Psoas muscle (tissue), 8 donors: Measurements from ENCODE around the gene UPK2. TPM values are rescaled to one million over a fixed set of nuclear protein-coding genes. Genes with fewer than 3 reads are reported as not detected.

Experiments
- ATAC-seq, 4 donors: fragments of 200-7000 bp; cut with Tn5 transposase; one replicate each; pipeline ENCODE4 v1.9.1; 2020; ENCODE audit warnings: moderate library complexity in 3 of 4, mild to moderate bottlenecking in 2 of 4
- DNase-seq, 2 donors: peaks; one replicate each; pipeline ENCODE4 v3.0.0-alpha.2; 2020
- H3K27ac ChIP-seq: fragments of 200-600 bp; one replicate; pipeline ENCODE4 v1.8.0; 2022
- H3K27me3 ChIP-seq, 3 donors: fragments of 200-600 bp in 1 of 3; one replicate each; pipeline versions ENCODE4 v1.6.1 to v1.8.0; 2013 to 2022; ENCODE audit warnings: low read length in 2 of 3, mild to moderate bottlenecking in 2 of 3, moderate library complexity in 1 of 3; ENCODE audit not compliant: insufficient read depth in 3 of 3
- H3K36me3 ChIP-seq, 2 donors: fragments of 200-600 bp in 1 of 2; one replicate each; pipeline versions ENCODE4 v1.6.1 to v1.8.0; 2013 to 2022; ENCODE audit warnings: low read depth in 1 of 2, mild to moderate bottlenecking in 1 of 2, moderate library complexity in 1 of 2; ENCODE audit not compliant: insufficient read depth in 1 of 2
- H3K4me1 ChIP-seq: fragments of 200-600 bp; one replicate; pipeline ENCODE4 v1.8.0; 2022
- H3K4me3 ChIP-seq: fragments of 200-600 bp; one replicate; pipeline ENCODE4 v1.8.0; 2022; ENCODE audit warnings: mild to moderate bottlenecking
- H3K9me3 ChIP-seq: fragments of 200-600 bp; one replicate; pipeline ENCODE4 v1.8.0; 2022
- CTCF ChIP-seq: fragments of 200-600 bp; IDR thresholded peaks from one replicate; pipeline ENCODE4 v1.8.0; 2022; ENCODE audit warnings: antibody characterized with exemption
- WGBS, 3 donors: extraction: QIAGEN DNeasy Blood & Tissue Kit; methylation state at CpG; one replicate each; pipeline versions ENCODE4 v1.1.6 to v1.1.7; 2013; 5-methylcytosine and 5-hydroxymethylcytosine counted together
- intact Hi-C, 2 donors: fragments of 100-400 bp; cut with DNase I; formaldehyde crosslinking; loops; one replicate each; pipeline versions ENCODE4 v1.11.0 to v1.14.2; 2022
- polyA plus RNA-seq, 3 donors: library from polyadenylated mRNA; stranded (reverse); fragments of 200-250 nt; gene quantifications; one replicate each; pipeline ENCODE4 v1.2.3, GENCODE V29; 2013
- total RNA-seq, 4 donors: library from RNA; stranded (reverse); fragmentation: NEBNext Ultra II Directional in 2 of 4; extraction: Animal tissue kit (Norgen Biotek cat#: 25700) in 2 of 4; gene quantifications; one replicate each; pipeline versions ENCODE4 v1.2.1 to v1.2.4, GENCODE V29; 2021 to 2023
- donor health status: healthy with polysubstance abuse.
- donor health status: DM: no; HTN: no; CAD: no; lungs with moderate emphysema.
- donor health status: Bipolar disorder and iron deficiency.
- donor health status: healthy.
- donor health status: DM: yes; HTN: yes; CAD: no.
- donor health status: DM: no; HTN: no; CAD: no.
- donor health status: DM: no; HTN: no; CAD: no.
- donor health status: DM: yes; HTN: yes; CAD: no.

The UPK2 gene
- total and polyA plus RNA-seq, 7 donors: 0.23 TPM; not detected in 6

GRCh38 chr11:118998388-118998717 is 42.3 kb downstream of the UPK2 start:
- ATAC-seq (peak; percentile 25 to 37 (median 28)), DNase-seq (no peak)
- TF ChIP-seq CTCF: no peak
- 2% methylated on average over 15 to 19 of the region's 19 CpGs for WGBS, 3 donors
- intact Hi-C loops: no loop called here
- peak overlapping the region; percentile 76 for H3K4me3 ChIP-seq
- H3K27ac ChIP-seq: peak overlapping the region; percentile 78
- no peaks in the 10 kb centered on the region for H3K9me3 ChIP-seq
- H3K36me3 ChIP-seq: peaks cover 4 to 39% of the 10 kb centered on the region in 2 donors
- no peaks in the 10 kb centered on the region for H3K27me3 ChIP-seq
- H3K4me1 ChIP-seq: peaks cover 20% of the 10 kb centered on the region

- Histone ChIP-seq H3K27ac (peak overlapping the region; percentile 78), H3K4me3 (peak overlapping the region; percentile 76), H3K36me3 (peaks cover 4 to 43% of the 10 kb centered on the region in 2 donors), H3K27me3 (no peaks in the 10 kb centered on the region), H3K4me1 (peaks cover 20% of the 10 kb centered on the region), H3K9me3 (no peaks in the 10 kb centered on the region)
- ATAC-seq: peak; percentile 29 to 55 (median 39)
- no peak for DNase-seq
- no peak for TF ChIP-seq CTCF
- 33 to 45% (median 37%) methylated on average over 6 of the region's 6 CpGs for WGBS, 3 donors
- intact Hi-C loops: loop anchor here in 1 of 2 donors (1.0 kb wide), 1 partner anchor 16 kb away; no protein-coding TSS in a partner anchor
These were observed 42.7 kb downstream of the UPK2 start for GRCh38 chr11:118998822-118999221.

GRCh38 chr11:119000906-119001305 is 44.8 kb downstream of the UPK2 start:
- TF ChIP-seq CTCF: no peak
- 48 to 65% (median 59%) methylated on average over 1 of the region's 1 CpG for WGBS, 3 donors
- intact Hi-C loops: loop anchor here in 1 of 2 donors (2.0 kb wide), 1 partner anchor 14 kb away; no protein-coding TSS in a partner anchor
- Histone ChIP-seq H3K36me3 (peaks cover 4 to 63% of the 10 kb centered on the region in 2 donors), H3K4me1 (peaks cover 20% of the 10 kb centered on the region), H3K4me3 (no peak overlapping the region), H3K27ac (no peak overlapping the region), H3K27me3 (no peaks in the 10 kb centered on the region), H3K9me3 (no peaks in the 10 kb centered on the region)
- ATAC-seq (no peak), DNase-seq (no peak)

- Histone ChIP-seq H3K27ac (no peak overlapping the region), H3K36me3 (peaks cover 0 to 88% of the 10 kb centered on the region in 2 donors), H3K4me1 (no peaks in the 10 kb centered on the region), H3K27me3 (no peaks in the 10 kb centered on the region), H3K9me3 (no peaks in the 10 kb centered on the region), H3K4me3 (no peak overlapping the region)
- DNase-seq (no peak), ATAC-seq (no peak)
- intact Hi-C loops: no loop called here
- 86 to 90% (median 87%) methylated on average over 4 of the region's 4 CpGs for WGBS, 3 donors
- no peak for TF ChIP-seq CTCF
These were observed 50.6 kb downstream of the UPK2 start for GRCh38 chr11:119006656-119007055.

Other genes starting within 250 kb of the UPK2 start
- 10 to 100 TPM; 77.6 to 90.9 (median 79.0) TPM for gene DDX6, start 165.1 kb upstream of the UPK2 start, total RNA-seq
- 10 to 100 TPM; 18.8 to 43.0 (median 21.5) TPM for gene DDX6, start 165.1 kb upstream of the UPK2 start, polyA plus RNA-seq
- gene CXCR5, start 72.4 kb upstream of the UPK2 start, total RNA-seq: under 1 TPM in 1 of 4 donors, not detected in 3; 0.17 TPM
- under 1 TPM; 0.14 to 0.25 (median 0.21) TPM for gene CXCR5, start 72.4 kb upstream of the UPK2 start, polyA plus RNA-seq
- gene BCL9L, start 30.4 kb upstream of the UPK2 start, total RNA-seq: 100 to 1,000 TPM in 1 of 4 donors, 10 to 100 TPM in 3; 52.4 to 124 (median 68.0) TPM
- gene BCL9L, start 30.4 kb upstream of the UPK2 start, polyA plus RNA-seq: 10 to 100 TPM in 1 of 3 donors, 1 to 10 TPM in 2; 8.1 to 31.2 (median 8.6) TPM
- not detected for gene FOXR1, start 15.5 kb downstream of the UPK2 start, total RNA-seq
- gene FOXR1, start 15.5 kb downstream of the UPK2 start, polyA plus RNA-seq: not detected
- 10 to 100 TPM in 3 of 4 donors, 1 to 10 TPM in 1; 5.4 to 18.9 (median 10.9) TPM for gene CENATAC, start 41.8 kb downstream of the UPK2 start, total RNA-seq
- 10 to 100 TPM in 2 of 3 donors, 1 to 10 TPM in 1; 9.4 to 23.5 (median 10.1) TPM for gene CENATAC, start 41.8 kb downstream of the UPK2 start, polyA plus RNA-seq
- 1,000 to 10,000 TPM; 1,024 to 1,264 (median 1,219) TPM for gene RPS25, start 62.0 kb downstream of the UPK2 start, total RNA-seq
- 1,000 to 10,000 TPM; 1,713 to 2,514 (median 2,031) TPM for gene RPS25, start 62.0 kb downstream of the UPK2 start, polyA plus RNA-seq
- gene TRAPPC4, start 62.5 kb downstream of the UPK2 start, total RNA-seq: 10 to 100 TPM; 46.1 to 61.5 (median 56.8) TPM
- 10 to 100 TPM; 39.0 to 99.5 (median 52.8) TPM for gene TRAPPC4, start 62.5 kb downstream of the UPK2 start, polyA plus RNA-seq
- gene SLC37A4, start 74.6 kb downstream of the UPK2 start, total RNA-seq: 10 to 100 TPM; 17.0 to 26.9 (median 20.5) TPM
- gene SLC37A4, start 74.6 kb downstream of the UPK2 start, polyA plus RNA-seq: 10 to 100 TPM; 10.6 to 34.3 (median 25.9) TPM
- gene HYOU1, start 100.9 kb downstream of the UPK2 start, total RNA-seq: 10 to 100 TPM; 24.1 to 40.1 (median 33.2) TPM
- 10 to 100 TPM; 21.2 to 46.2 (median 30.0) TPM for gene HYOU1, start 100.9 kb downstream of the UPK2 start, polyA plus RNA-seq
- 10 to 100 TPM; 16.2 to 25.4 (median 19.6) TPM for gene VPS11, start 111.5 kb downstream of the UPK2 start, total RNA-seq
- gene VPS11, start 111.5 kb downstream of the UPK2 start, polyA plus RNA-seq: 10 to 100 TPM; 16.4 to 23.2 (median 21.8) TPM
- 10 to 100 TPM; 18.1 to 33.3 (median 25.8) TPM for gene HMBS, start 128.6 kb downstream of the UPK2 start, total RNA-seq
- 10 to 100 TPM; 38.3 to 45.3 (median 40.4) TPM for gene HMBS, start 128.6 kb downstream of the UPK2 start, polyA plus RNA-seq
- 10 to 100 TPM in 3 of 4 donors, 1 to 10 TPM in 1; 9.4 to 12.9 (median 12.3) TPM for gene DPAGT1, start 145.6 kb downstream of the UPK2 start, total RNA-seq
- gene DPAGT1, start 145.6 kb downstream of the UPK2 start, polyA plus RNA-seq: 10 to 100 TPM; 12.1 to 38.7 (median 27.3) TPM
- gene C2CD2L, start 151.0 kb downstream of the UPK2 start, total RNA-seq: 10 to 100 TPM; 10.9 to 16.8 (median 15.0) TPM
- gene C2CD2L, start 151.0 kb downstream of the UPK2 start, polyA plus RNA-seq: 10 to 100 TPM; 14.5 to 28.7 (median 15.2) TPM
- gene HINFP, start 165.3 kb downstream of the UPK2 start, total RNA-seq: 10 to 100 TPM; 10.1 to 16.2 (median 14.3) TPM
- 10 to 100 TPM in 2 of 3 donors, 1 to 10 TPM in 1; 8.3 to 20.6 (median 10.9) TPM for gene HINFP, start 165.3 kb downstream of the UPK2 start, polyA plus RNA-seq
- under 1 TPM in 3 of 4 donors, not detected in 1; 0.12 to 0.38 (median 0.30) TPM for gene ABCG4, start 192.8 kb downstream of the UPK2 start, total RNA-seq
- under 1 TPM; 0.03 to 0.22 (median 0.08) TPM for gene ABCG4, start 192.8 kb downstream of the UPK2 start, polyA plus RNA-seq
- gene NLRX1, start 212.4 kb downstream of the UPK2 start, total RNA-seq: 10 to 100 TPM; 18.1 to 28.7 (median 27.1) TPM
- 10 to 100 TPM in 2 of 3 donors, 1 to 10 TPM in 1; 8.8 to 15.4 (median 10.3) TPM for gene NLRX1, start 212.4 kb downstream of the UPK2 start, polyA plus RNA-seq
- gene NHERF4, start 229.2 kb downstream of the UPK2 start, total RNA-seq: not detected
- under 1 TPM; 0.06 to 0.17 (median 0.07) TPM for gene NHERF4, start 229.2 kb downstream of the UPK2 start, polyA plus RNA-seq